ENCODE measurements around the gene CLDND2.

Gene CLDND2

GRCh38 chr19:51339313-51339686 lies 29.5 kb downstream of the CLDND2 start:
- TF ChIP-seq GATA1 (IDR thresholded peaks at IDR 0.05; ENCODE audit: low read depth, low read length), result no peak
- TF ChIP-seq POLR2A (IDR thresholded peaks at IDR 0.05; ENCODE audit: low read length), result no peak
- DNase-seq, result no peak

- DNase-seq, result peak; percentile 85 to 91
Measured at GRCh38 chr19:51338563-51339312, 30.1 kb downstream of the CLDND2 start.

GRCh38 chr19:51337861-51338562 lies 30.8 kb downstream of the CLDND2 start:
- no peak for TF ChIP-seq POLR2A (IDR thresholded peaks at IDR 0.05; ENCODE audit: low read length)
- TF ChIP-seq GATA1 (IDR thresholded peaks at IDR 0.05; ENCODE audit: low read depth, low read length), result no peak

More at GRCh38 chr19:51338563-51339312, 30.1 kb downstream of the CLDND2 start:
- TF ChIP-seq POLR2A (IDR thresholded peaks at IDR 0.05; ENCODE audit: low read length) (no peak), GATA1 (IDR thresholded peaks at IDR 0.05; ENCODE audit: low read depth, low read length) (no peak)

DNA sequence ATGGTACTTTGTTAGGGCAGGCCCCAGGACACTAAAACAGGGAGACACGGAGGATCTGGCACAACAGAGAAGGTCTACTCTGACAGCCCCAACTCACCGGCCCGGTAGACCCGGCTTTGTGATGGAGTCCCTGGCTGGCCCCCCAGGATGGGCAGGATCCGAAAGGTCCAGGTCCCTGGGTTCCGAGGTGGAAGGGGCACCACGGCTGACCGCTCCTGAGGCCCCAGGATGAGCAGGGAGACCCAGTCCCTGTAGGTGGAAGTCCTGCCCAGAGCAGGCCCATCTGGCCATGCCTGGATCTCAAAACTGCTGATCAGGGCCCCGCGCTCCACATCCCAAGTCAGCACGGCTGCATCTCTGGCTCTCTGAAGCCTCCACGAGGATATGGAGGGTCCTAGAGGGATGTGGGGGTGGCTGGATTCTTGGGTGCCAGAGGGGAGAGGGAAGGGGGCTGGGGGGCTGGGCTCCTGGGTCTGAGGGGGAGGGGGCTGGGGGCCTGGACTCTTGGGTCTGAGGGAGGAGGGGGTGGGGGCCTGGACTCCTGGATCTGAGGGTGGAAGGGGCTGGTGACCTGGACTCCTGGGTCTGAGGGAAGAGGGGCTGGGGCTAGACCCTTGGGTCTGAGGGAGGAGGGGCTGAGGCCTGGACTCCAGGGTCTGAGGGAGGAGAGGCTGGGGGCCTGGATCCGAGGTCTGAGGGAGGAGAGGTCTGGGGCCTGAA lies 31.5 kb downstream of the CLDND2 start:
- TF ChIP-seq POLR2A (IDR thresholded peaks at IDR 0.05; ENCODE audit: low read length) (no peak), GATA1 (IDR thresholded peaks at IDR 0.05; ENCODE audit: low read depth, low read length) (no peak)
- no peak for DNase-seq

More at GRCh38 chr19:51337861-51338562, 30.8 kb downstream of the CLDND2 start:
- DNase-seq, result no peak

GRCh38 chr19:51333836-51334460 lies 34.9 kb downstream of the CLDND2 start:
- no peak for TF ChIP-seq POLR2A (IDR thresholded peaks at IDR 0.05; ENCODE audit: low read length)
- TF ChIP-seq GATA1 (IDR thresholded peaks at IDR 0.05; ENCODE audit: low read depth, low read length), result no peak
- DNase-seq, result peak in 1 of 2 experiments; percentile 42

DNA sequence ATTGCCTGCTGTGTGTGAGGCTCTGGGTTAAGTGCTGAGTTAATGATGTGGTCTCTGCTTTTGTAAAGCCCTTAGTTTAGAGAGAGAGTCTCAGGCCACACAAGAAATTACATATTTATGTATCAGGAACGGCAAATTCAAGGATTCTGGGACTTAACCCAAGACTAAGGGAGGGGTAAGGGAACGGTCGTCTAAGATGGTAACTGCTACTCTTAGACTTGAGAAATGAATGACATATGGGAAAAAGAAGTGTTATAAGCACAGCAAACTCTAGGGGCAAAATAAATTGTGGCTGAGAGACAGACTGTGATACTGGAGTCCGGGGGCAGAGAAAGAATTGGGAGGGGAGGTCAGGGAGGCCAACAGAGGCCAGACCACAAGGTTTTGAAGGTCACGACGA lies 37.1 kb downstream of the CLDND2 start:
- TF ChIP-seq POLR2A (IDR thresholded peaks at IDR 0.05; ENCODE audit: low read length), result no peak
- TF ChIP-seq GATA1 (IDR thresholded peaks at IDR 0.05; ENCODE audit: low read depth, low read length), result no peak
- DNase-seq, result no peak

DNA sequence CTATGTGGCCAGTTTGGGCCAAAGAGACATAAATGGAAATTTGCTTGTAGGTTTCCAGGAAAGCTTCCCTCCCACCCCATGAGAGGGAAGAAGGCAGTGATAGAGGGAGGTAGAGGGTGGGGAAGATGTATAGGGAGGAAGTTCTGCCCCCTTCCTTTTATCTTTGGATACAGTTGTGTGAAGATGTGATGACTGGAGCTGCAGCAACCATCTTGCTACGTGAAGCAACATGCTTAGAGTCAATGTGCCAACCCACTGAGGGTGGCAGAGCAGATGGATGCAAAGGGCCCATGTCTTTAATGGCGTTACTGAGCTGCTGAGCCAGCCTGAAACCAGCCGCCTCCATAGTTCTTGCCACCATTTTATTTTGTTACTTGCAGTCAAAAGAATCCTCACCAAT lies 37.6 kb downstream of the CLDND2 start:
- no peak for DNase-seq
- TF ChIP-seq GATA1 (IDR thresholded peaks at IDR 0.05; ENCODE audit: low read depth, low read length), result no peak
- TF ChIP-seq POLR2A (IDR thresholded peaks at IDR 0.05; ENCODE audit: low read length), result no peak

- no peak for DNase-seq
- TF ChIP-seq POLR2A (IDR thresholded peaks at IDR 0.05; ENCODE audit: low read length) (no peak), GATA1 (IDR thresholded peaks at IDR 0.05; ENCODE audit: low read depth, low read length) (no peak)
Measured at GRCh38 chr19:51330366-51330765, 38.4 kb downstream of the CLDND2 start.

DNA sequence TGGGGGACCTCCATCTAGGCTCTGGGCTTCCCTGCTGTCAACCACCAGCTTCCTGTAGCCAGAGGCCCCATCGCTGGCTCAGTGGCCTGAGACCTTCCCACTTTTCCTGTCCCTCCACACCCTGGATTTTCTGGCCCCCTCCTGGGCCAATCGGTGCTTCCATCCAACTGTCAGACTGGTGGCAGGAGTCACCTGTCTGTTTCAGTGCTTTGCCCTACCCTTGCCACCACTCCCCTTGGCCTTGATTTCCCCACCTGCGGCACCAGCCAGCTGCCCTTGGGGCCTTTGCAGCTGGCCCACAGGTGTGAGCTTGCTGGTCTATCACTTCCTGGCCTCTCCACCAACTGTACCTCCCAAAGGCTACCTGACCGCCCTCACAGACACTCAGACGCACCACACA lies 39.4 kb downstream of the CLDND2 start:
- TF ChIP-seq GATA1 (IDR thresholded peaks at IDR 0.05; ENCODE audit: low read depth, low read length) (no peak), POLR2A (IDR thresholded peaks at IDR 0.05; ENCODE audit: low read length) (no peak)

DNA sequence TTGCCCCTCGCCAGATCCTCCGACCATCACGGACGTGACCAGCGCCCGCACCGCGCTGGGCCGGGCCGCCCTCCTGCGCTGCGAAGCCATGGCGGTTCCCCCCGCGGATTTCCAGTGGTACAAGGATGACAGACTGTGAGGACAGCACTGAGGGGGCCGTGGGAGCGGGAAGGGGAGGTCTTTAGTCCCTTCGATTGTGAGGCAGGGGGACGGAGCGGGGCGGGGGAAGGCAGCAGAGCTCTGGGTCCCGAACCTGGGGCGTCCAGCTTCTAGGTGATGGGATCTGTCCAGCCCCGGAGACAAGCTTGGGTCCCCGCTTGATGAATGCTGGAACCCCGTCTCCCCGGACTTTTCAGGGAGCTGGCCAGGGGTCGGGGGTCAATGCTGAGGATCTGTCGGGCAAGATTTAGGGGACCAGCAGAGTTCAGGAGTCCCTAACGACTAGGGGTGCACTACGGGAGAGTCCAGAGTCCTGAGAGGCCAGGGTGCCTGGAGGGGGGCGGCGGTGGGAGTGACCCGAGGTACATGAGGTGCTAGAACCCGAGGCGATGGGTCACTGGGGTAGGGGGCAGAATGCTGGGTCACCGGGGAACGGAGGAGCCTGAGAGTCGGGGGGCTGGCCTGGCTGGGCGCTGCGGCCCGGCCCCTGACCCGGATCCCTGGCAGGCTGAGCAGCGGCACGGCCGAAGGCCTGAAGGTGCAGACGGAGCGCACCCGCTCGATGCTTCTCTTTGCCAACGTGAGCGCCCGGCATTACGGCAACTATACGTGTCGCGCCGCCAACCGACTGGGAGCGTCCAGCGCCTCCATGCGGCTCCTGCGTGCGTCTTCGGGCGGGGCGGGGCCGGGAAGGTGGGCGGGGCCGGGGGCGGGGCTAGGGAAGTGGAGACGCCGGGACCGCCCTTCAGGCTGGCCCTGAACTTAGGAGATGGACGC lies 41.5 kb downstream of the CLDND2 start:
- TF ChIP-seq POLR2A (IDR thresholded peaks at IDR 0.05; ENCODE audit: low read length), result no peak
- TF ChIP-seq GATA1 (IDR thresholded peaks at IDR 0.05; ENCODE audit: low read depth, low read length), result no peak
- DNase-seq, result peak; percentile 81 to 83

More for the DNA sequence above, 39.4 kb downstream of the CLDND2 start:
- no peak for DNase-seq

- no peak for TF ChIP-seq POLR2A (IDR thresholded peaks at IDR 0.05; ENCODE audit: low read length)
- no peak for TF ChIP-seq GATA1 (IDR thresholded peaks at IDR 0.05; ENCODE audit: low read depth, low read length)
Measured at GRCh38 chr19:51326216-51327065, 42.4 kb downstream of the CLDND2 start.

More at GRCh38 chr19:51326216-51327065, 42.4 kb downstream of the CLDND2 start:
- DNase-seq, result no peak
